ENCODE results near the gene NR2F1. TPM values are rescaled to one million over a fixed set of nuclear protein-coding genes. Genes with fewer than 3 reads are reported as not detected.

The NR2F1 gene
- total RNA-seq, 1 experiment from 2014 or later, result 1.3 TPM

DNA sequence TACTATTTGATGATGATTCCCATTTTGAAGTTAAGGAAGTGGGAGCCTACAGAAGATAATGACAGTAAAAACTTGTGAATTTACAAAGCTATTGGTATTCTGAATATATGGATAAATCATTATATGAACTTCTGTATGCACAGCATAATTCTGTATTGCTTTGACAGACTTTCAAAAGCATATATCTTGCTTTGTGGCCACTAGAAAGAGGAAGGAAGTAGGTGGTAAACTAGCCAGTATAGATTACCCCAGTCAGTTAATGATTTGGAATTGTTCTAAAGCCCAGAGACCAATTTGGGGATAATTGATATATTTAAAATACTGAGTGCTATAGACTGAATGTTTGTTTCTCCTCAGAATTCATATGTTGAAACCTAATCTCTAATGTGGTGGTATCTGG lies 53.0 kb downstream of the NR2F1 start:
- Histone ChIP-seq H3K36me3 (ENCODE audit: low read depth) (no peaks in the 10 kb centered on the region), H3F3A (ENCODE audit: insufficient read depth, low read depth) (no peaks in the 10 kb centered on the region), H3K9me3 (ENCODE audit: insufficient read depth, low read depth) (no peaks in the 10 kb centered on the region), H2AFZ (no peak overlapping the region), H3K4me3 (no peak overlapping the region), H3K4me2 (no peak overlapping the region), H3K27me3 (ENCODE audit: insufficient read depth, low read depth) (no peaks in the 10 kb centered on the region), H3K79me2 (ENCODE audit: low read depth) (no peaks in the 10 kb centered on the region), H3K27ac (no peak overlapping the region), H3K4me1 (replicated peaks; ENCODE audit: insufficient read depth) (no peaks in the 10 kb centered on the region), H4K20me1 (ENCODE audit: insufficient read depth) (no peaks in the 10 kb centered on the region), H3K9me2 (ENCODE audit: insufficient read depth) (no peaks in the 10 kb centered on the region)
- TF ChIP-seq, protein P1, sequence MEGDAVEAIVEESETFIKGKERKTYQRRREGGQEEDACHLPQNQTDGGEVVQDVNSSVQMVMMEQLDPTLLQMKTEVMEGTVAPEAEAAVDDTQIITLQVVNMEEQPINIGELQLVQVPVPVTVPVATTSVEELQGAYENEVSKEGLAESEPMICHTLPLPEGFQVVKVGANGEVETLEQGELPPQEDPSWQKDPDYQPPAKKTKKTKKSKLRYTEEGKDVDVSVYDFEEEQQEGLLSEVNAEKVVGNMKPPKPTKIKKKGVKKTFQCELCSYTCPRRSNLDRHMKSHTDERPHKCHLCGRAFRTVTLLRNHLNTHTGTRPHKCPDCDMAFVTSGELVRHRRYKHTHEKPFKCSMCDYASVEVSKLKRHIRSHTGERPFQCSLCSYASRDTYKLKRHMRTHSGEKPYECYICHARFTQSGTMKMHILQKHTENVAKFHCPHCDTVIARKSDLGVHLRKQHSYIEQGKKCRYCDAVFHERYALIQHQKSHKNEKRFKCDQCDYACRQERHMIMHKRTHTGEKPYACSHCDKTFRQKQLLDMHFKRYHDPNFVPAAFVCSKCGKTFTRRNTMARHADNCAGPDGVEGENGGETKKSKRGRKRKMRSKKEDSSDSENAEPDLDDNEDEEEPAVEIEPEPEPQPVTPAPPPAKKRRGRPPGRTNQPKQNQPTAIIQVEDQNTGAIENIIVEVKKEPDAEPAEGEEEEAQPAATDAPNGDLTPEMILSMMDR (conservative IDR thresholded peaks at IDR 0.05), result no peak
- TF ChIP-seq EZH2 (IDR thresholded peaks at IDR 0.05; ENCODE audit: low read depth), result no peak
- no peak for DNase-seq
- POLR2A ChIA-PET (ENCODE audit: unreplicated experiment), result no interaction called here
- no TSS peak for BruUV-seq (replicated peaks)
- CTCF ChIA-PET, result no interaction called here
- intact Hi-C loops (cut with micrococcal nuclease; ENCODE audit: unreplicated experiment), result no loop called here

DNA sequence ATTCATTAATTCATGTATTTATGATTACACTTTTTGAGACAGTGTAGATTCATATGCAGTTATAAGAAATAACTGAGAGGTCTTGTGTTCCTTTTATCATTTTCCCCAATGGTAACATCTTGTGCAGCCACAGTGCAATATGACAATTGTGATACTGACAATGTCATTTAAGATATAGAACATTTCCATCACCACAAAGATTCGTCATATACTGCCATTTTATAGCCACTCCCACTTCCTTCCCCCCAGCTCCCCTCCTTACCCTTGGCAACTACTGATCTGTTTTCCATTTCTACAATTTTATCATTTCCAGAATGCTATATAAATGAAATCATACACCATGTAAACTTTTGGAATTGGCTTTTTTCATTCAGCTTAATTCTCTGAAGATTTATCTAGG lies 53.8 kb downstream of the NR2F1 start:
- intact Hi-C loops (cut with micrococcal nuclease; ENCODE audit: unreplicated experiment), result no loop called here
- ChIA-PET CTCF (no interaction called here), POLR2A (ENCODE audit: unreplicated experiment) (no interaction called here)
- Histone ChIP-seq H3K36me3 (ENCODE audit: low read depth) (no peaks in the 10 kb centered on the region), H2AFZ (no peak overlapping the region), H4K20me1 (ENCODE audit: insufficient read depth) (no peaks in the 10 kb centered on the region), H3K27me3 (ENCODE audit: insufficient read depth, low read depth) (no peaks in the 10 kb centered on the region), H3F3A (ENCODE audit: insufficient read depth, low read depth) (no peaks in the 10 kb centered on the region), H3K9me2 (ENCODE audit: insufficient read depth) (no peaks in the 10 kb centered on the region), H3K9me3 (ENCODE audit: insufficient read depth, low read depth) (no peaks in the 10 kb centered on the region), H3K4me2 (no peak overlapping the region), H3K27ac (no peak overlapping the region), H3K79me2 (ENCODE audit: low read depth) (no peaks in the 10 kb centered on the region), H3K4me1 (replicated peaks; ENCODE audit: insufficient read depth) (no peaks in the 10 kb centered on the region), H3K4me3 (no peak overlapping the region)
- DNase-seq, result no peak
- BruUV-seq (replicated peaks), result no TSS peak
- no peak for TF ChIP-seq EZH2 (IDR thresholded peaks at IDR 0.05; ENCODE audit: low read depth)
- TF ChIP-seq, protein P1 (conservative IDR thresholded peaks at IDR 0.05), result no peak

DNA sequence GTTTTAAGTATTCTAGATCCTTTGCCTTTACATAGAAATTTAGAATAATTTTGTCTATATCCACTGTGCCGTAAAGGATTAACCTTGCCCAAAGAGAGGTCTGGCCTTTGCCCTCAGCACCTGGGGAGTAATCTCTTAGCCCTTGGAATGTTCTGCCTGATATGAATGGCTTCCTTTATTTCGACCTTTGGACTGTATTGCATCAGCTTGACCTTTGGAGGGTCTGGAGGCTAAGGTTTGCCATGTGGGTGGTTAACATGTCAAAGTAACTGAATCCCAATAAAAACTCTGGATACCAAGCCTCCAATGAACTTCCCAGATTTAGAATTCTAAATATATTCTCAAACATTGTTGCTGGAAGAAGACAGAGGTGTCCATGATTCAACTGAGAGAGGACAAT lies 54.7 kb downstream of the NR2F1 start:
- Histone ChIP-seq H3K9me3 (ENCODE audit: insufficient read depth, low read depth) (no peaks in the 10 kb centered on the region), H3F3A (ENCODE audit: insufficient read depth, low read depth) (no peaks in the 10 kb centered on the region), H3K4me1 (replicated peaks; ENCODE audit: insufficient read depth) (no peaks in the 10 kb centered on the region), H2AFZ (no peak overlapping the region), H3K27ac (no peak overlapping the region), H3K4me3 (no peak overlapping the region), H3K4me2 (no peak overlapping the region), H3K27me3 (ENCODE audit: insufficient read depth, low read depth) (no peaks in the 10 kb centered on the region), H4K20me1 (ENCODE audit: insufficient read depth) (no peaks in the 10 kb centered on the region), H3K79me2 (ENCODE audit: low read depth) (no peaks in the 10 kb centered on the region), H3K9me2 (ENCODE audit: insufficient read depth) (no peaks in the 10 kb centered on the region), H3K36me3 (ENCODE audit: low read depth) (no peaks in the 10 kb centered on the region)
- intact Hi-C loops (cut with micrococcal nuclease; ENCODE audit: unreplicated experiment), result no loop called here
- ChIA-PET POLR2A (ENCODE audit: unreplicated experiment) (no interaction called here), CTCF (no interaction called here)
- no TSS peak for BruUV-seq (replicated peaks)
- no peak for TF ChIP-seq EZH2 (IDR thresholded peaks at IDR 0.05; ENCODE audit: low read depth)
- TF ChIP-seq, protein P1 (conservative IDR thresholded peaks at IDR 0.05), result no peak
- DNase-seq, result no peak
